T47D (cell line): ENCODE measurements around the gene ELAPOR1.

Experiments
- DNase-seq, 2 experiments: peaks; one replicate each; pipeline versions ENCODE4 v3.0.0 to v3.0.0-alpha.2; 2011 to 2012; ENCODE audit warnings: low read depth in 1 of 2, low spot score in 1 of 2
- JUND ChIP-seq: IDR thresholded peaks from 2 replicates; pipeline ENCODE4 v1.6.1; 2012; ENCODE audit warnings: low read depth
- in situ Hi-C: cut with HindIII; loops from 2 replicates; pipeline ENCODE4 v1.10.0; 2016; ENCODE audit warnings: low sequenced_read_pairs, low pct_unique_long_range_greater_than_20kb

The ELAPOR1 gene

GRCh38 chr1:109104364-109105151 lies 9.4 kb upstream of the ELAPOR1 start:
- TF ChIP-seq JUND: no peak
- in situ Hi-C loops: no loop called here
- no peak for DNase-seq

- TF ChIP-seq JUND: no peak
- in situ Hi-C loops: no loop called here
- no peak for DNase-seq
These were observed 8.0 kb upstream of the ELAPOR1 start for GRCh38 chr1:109105881-109106280.

- DNase-seq: no peak
- in situ Hi-C loops: no loop called here
- TF ChIP-seq JUND: no peak
These were observed 6.1 kb upstream of the ELAPOR1 start for GRCh38 chr1:109107785-109108184.

GRCh38 chr1:109109906-109110305 lies 4.0 kb upstream of the ELAPOR1 start:
- DNase-seq: no peak
- in situ Hi-C loops: no loop called here
- no peak for TF ChIP-seq JUND

- no peak for DNase-seq
- in situ Hi-C loops: no loop called here
- TF ChIP-seq JUND: no peak
These were observed 2.4 kb upstream of the ELAPOR1 start for GRCh38 chr1:109111386-109112055.

GRCh38 chr1:109112056-109112651 lies 1.8 kb upstream of the ELAPOR1 start:
- no peak for TF ChIP-seq JUND
- in situ Hi-C loops: no loop called here
- peak in 1 of 2 experiments; percentile 55 for DNase-seq

- TF ChIP-seq JUND: no peak
- DNase-seq: peak in 1 of 2 experiments; percentile 88
- in situ Hi-C loops: no loop called here
These were observed 1.1 kb upstream of the ELAPOR1 start for GRCh38 chr1:109112652-109113285.

GRCh38 chr1:109114342-109114674 lies 393 bp downstream of the ELAPOR1 start:
- in situ Hi-C loops: no loop called here
- peak in 1 of 2 experiments; percentile 46 for DNase-seq
- TF ChIP-seq JUND: no peak

- TF ChIP-seq JUND: no peak
- DNase-seq: no peak
- in situ Hi-C loops: no loop called here
These were observed 1.8 kb downstream of the ELAPOR1 start for GRCh38 chr1:109115685-109116084.

- in situ Hi-C loops: no loop called here
- no peak for TF ChIP-seq JUND
- peak in 1 of 2 experiments; percentile 79 for DNase-seq
These were observed 2.4 kb downstream of the ELAPOR1 start for GRCh38 chr1:109116286-109116685.

GRCh38 chr1:109118089-109118488 lies 4.2 kb downstream of the ELAPOR1 start:
- in situ Hi-C loops: no loop called here
- no peak for TF ChIP-seq JUND
- no peak for DNase-seq

- TF ChIP-seq JUND: no peak
- no peak for DNase-seq
- in situ Hi-C loops: no loop called here
These were observed 6.4 kb downstream of the ELAPOR1 start for GRCh38 chr1:109120356-109120755.

GRCh38 chr1:109131059-109131458 lies 17.1 kb downstream of the ELAPOR1 start:
- in situ Hi-C loops: no loop called here
- no peak for TF ChIP-seq JUND
- no peak for DNase-seq
